BLaER1 treated with 17β-estradiol and CSF1 and Interleukin-3, amounts not matched to agents 10 nM and 100 nM (cell line): ENCODE measurements around the gene FAM9A.

Experiments used
- H3K27ac ChIP-seq, 11 experiments: shearing (Covaris generic); formaldehyde crosslinking; 2 replicates each; pipeline ENCODE4 v1.8.1; 2022
- H3K27me3 ChIP-seq, 11 experiments: shearing (Covaris generic); formaldehyde crosslinking; 2 replicates each; pipeline ENCODE4 v1.8.1; 2022
- H3K36me3 ChIP-seq, 11 experiments: shearing (Covaris generic); formaldehyde crosslinking; 2 replicates each; pipeline ENCODE4 v1.8.1; 2022
- H3K4me1 ChIP-seq, 10 experiments: shearing (Covaris generic); formaldehyde crosslinking; 2 replicates each; pipeline ENCODE4 v1.8.1; 2022
- H3K4me2 ChIP-seq, 11 experiments: shearing (Covaris generic); formaldehyde crosslinking; 2 replicates each; pipeline ENCODE4 v1.8.1; 2022
- H3K4me3 ChIP-seq, 10 experiments: shearing (Covaris generic); formaldehyde crosslinking; 2 replicates each; pipeline ENCODE4 v1.8.1; 2022
- H3K9ac ChIP-seq, 11 experiments: shearing (Covaris generic); formaldehyde crosslinking; 2 replicates each; pipeline ENCODE4 v1.8.1; 2022
- H3K9me3 ChIP-seq, 11 experiments: shearing (Covaris generic); formaldehyde crosslinking; replicated peaks in 1 of 11; 2 replicates each; pipeline ENCODE4 v1.8.1; 2022
- H4K20me1 ChIP-seq, 11 experiments: shearing (Covaris generic); formaldehyde crosslinking; 2 replicates each; pipeline ENCODE4 v1.8.1; 2022
- Cebpa-rat ChIP-seq, 11 experiments: shearing (Covaris generic); IDR thresholded peaks; 2 replicates each; pipeline ENCODE4 v1.8.1; 2022

Gene FAM9A

GRCh38 chrX:8844157-8844556 is 43.0 kb upstream of the FAM9A start:
- no peaks in the 10 kb centered on the region for H3K36me3 ChIP-seq
- TF ChIP-seq Cebpa-rat (IDR thresholded peaks at IDR 0.05): no peak

DNA sequence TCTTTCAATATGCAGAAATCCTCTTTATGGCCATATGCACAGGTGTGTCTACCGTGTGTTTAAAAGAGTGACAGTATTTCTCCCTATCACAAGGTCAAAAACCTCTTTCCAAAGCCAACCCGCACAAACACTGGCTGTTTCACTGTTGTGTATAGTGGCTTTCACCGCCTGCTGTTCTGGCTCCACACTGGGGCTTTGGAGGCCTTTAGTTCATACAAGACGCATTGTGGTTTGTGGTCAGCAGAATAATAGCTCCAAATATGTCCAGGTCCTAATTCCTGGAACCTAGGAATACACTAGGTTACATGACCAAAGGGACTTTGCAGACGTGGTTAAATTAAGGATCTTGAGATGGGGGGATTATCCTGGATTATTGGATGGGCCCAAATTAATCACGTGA is 40.7 kb upstream of the FAM9A start:
- Histone ChIP-seq H3K9me3 (no peaks in the 10 kb centered on the region), H3K36me3 (no peaks in the 10 kb centered on the region), H3K9ac (no peak overlapping the region), H3K27ac (no peak overlapping the region), H3K27me3 (no peaks in the 10 kb centered on the region), H3K4me1 (no peaks in the 10 kb centered on the region), H4K20me1 (no peaks in the 10 kb centered on the region), H3K4me2 (no peak overlapping the region), H3K4me3 (no peak overlapping the region)
- TF ChIP-seq Cebpa-rat (IDR thresholded peaks at IDR 0.05): no peak

More at GRCh38 chrX:8844157-8844556, 43.0 kb upstream of the FAM9A start:
- H3K27me3 ChIP-seq: no peaks in the 10 kb centered on the region
- no peaks in the 10 kb centered on the region for H3K9me3 ChIP-seq
- H3K27ac ChIP-seq: no peak overlapping the region
- H3K4me2 ChIP-seq: no peak overlapping the region
- H3K4me1 ChIP-seq: no peaks in the 10 kb centered on the region
- H3K9ac ChIP-seq: no peak overlapping the region
- H3K4me3 ChIP-seq: no peak overlapping the region
- no peaks in the 10 kb centered on the region for H4K20me1 ChIP-seq

DNA sequence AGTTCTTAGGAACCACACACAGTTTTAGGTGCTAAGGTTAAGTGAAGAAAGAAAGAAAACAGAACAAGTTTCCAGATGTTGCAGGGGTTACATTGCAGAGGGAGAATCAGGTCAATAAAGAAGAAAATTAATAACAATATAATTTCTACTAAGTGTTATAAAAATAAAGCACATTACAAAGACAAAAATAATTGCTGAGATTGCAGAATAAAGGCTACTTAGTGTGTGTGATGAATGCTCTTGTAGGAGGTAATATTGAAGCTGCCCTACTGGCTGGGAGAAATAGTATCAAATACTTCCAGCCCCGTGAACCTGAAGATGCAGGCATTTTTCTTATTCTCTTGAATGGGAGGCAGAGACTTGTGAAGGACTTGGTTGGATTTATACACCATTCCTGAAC is 33.2 kb upstream of the FAM9A start:
- no peak overlapping the region for H3K4me3 ChIP-seq
- H3K9ac ChIP-seq: no peak overlapping the region
- no peak overlapping the region for H3K4me2 ChIP-seq
- no peak overlapping the region for H3K27ac ChIP-seq
- H3K27me3 ChIP-seq: no peaks in the 10 kb centered on the region
- TF ChIP-seq Cebpa-rat (IDR thresholded peaks at IDR 0.05): no peak
- H4K20me1 ChIP-seq: no peaks in the 10 kb centered on the region; a peak in 1 of 22 replicates
- H3K9me3 ChIP-seq: no peaks in the 10 kb centered on the region
- no peaks in the 10 kb centered on the region for H3K4me1 ChIP-seq
- no peaks in the 10 kb centered on the region for H3K36me3 ChIP-seq

DNA sequence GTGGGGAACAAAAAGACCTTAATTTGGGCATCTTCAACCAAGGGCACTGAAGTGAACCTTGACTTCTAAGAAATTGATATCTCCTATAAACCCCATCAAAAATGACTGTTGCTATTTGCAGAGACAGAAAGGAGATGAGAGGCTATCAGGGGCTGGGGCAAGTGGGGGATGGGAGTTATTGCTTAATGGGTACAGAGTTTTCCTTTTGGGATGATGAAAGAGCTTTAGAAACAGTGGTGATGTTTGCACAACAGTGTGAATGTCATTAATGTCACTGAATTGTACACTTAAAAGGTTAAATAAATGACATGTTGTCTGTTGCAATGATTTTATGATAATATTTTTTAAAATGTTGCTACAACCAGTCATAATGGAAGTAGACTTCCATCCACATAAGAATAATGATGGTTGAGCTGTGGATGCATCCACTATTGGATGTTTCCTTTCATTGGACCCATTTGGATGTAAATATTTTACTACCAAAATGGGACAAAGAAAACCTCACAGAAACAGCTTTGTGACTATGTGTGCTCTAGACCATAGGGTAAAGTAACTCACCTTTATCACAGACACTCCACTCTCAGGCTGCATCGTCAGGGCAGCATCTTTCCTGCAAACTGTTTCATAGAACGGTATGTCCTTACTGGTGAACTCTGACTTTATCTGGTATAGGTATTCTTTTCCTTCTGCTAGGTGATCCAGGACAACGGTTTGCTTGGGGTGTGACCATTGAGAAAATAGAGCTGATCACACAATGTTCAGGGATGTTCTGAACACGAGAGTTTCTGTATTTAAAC is 31.6 kb upstream of the FAM9A start:
- no peak overlapping the region for H3K4me2 ChIP-seq
- no peaks in the 10 kb centered on the region for H3K27me3 ChIP-seq
- no peaks in the 10 kb centered on the region; a peak in 1 of 22 replicates for H4K20me1 ChIP-seq
- no peaks in the 10 kb centered on the region for H3K9me3 ChIP-seq
- H3K27ac ChIP-seq: no peak overlapping the region
- H3K4me1 ChIP-seq: no peaks in the 10 kb centered on the region
- TF ChIP-seq Cebpa-rat (IDR thresholded peaks at IDR 0.05): no peak
- H3K36me3 ChIP-seq: no peaks in the 10 kb centered on the region
- H3K4me3 ChIP-seq: no peak overlapping the region
- H3K9ac ChIP-seq: no peak overlapping the region

- no peak overlapping the region for H3K9ac ChIP-seq
- TF ChIP-seq Cebpa-rat (IDR thresholded peaks at IDR 0.05): no peak
- no peak overlapping the region for H3K4me2 ChIP-seq
- no peaks in the 10 kb centered on the region for H3K4me1 ChIP-seq
- no peaks in the 10 kb centered on the region for H3K9me3 ChIP-seq
- H3K36me3 ChIP-seq: no peaks in the 10 kb centered on the region
- H4K20me1 ChIP-seq: no peaks in the 10 kb centered on the region
- no peaks in the 10 kb centered on the region for H3K27me3 ChIP-seq
- H3K4me3 ChIP-seq: no peak overlapping the region
- no peak overlapping the region for H3K27ac ChIP-seq
These were observed 22.5 kb upstream of the FAM9A start for GRCh38 chrX:8823698-8824097.

DNA sequence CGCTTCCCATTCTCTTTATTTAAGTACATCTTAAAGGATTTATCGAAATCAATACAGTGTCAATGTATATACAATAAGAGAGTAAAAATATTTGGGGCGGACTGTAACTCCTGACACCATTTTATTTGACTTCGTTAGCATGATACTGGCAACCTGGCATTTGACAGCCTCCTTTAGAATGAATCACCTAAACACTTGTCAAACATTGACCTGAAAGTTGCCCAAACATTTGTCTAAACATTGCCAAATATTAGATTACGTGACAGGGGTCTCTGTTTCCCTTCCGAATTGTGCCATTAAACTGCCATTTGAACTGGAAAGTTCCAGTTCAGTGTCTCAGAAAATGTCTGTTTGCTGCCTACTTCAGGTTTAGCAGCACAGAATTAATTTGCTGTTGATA is 20.8 kb upstream of the FAM9A start:
- H4K20me1 ChIP-seq: no peaks in the 10 kb centered on the region
- H3K36me3 ChIP-seq: no peaks in the 10 kb centered on the region
- H3K27ac ChIP-seq: no peak overlapping the region
- no peak overlapping the region for H3K4me2 ChIP-seq
- H3K9ac ChIP-seq: no peak overlapping the region
- no peaks in the 10 kb centered on the region for H3K27me3 ChIP-seq
- no peaks in the 10 kb centered on the region for H3K9me3 ChIP-seq
- no peaks in the 10 kb centered on the region for H3K4me1 ChIP-seq
- no peak overlapping the region for H3K4me3 ChIP-seq
- no peak for TF ChIP-seq Cebpa-rat (IDR thresholded peaks at IDR 0.05)

DNA sequence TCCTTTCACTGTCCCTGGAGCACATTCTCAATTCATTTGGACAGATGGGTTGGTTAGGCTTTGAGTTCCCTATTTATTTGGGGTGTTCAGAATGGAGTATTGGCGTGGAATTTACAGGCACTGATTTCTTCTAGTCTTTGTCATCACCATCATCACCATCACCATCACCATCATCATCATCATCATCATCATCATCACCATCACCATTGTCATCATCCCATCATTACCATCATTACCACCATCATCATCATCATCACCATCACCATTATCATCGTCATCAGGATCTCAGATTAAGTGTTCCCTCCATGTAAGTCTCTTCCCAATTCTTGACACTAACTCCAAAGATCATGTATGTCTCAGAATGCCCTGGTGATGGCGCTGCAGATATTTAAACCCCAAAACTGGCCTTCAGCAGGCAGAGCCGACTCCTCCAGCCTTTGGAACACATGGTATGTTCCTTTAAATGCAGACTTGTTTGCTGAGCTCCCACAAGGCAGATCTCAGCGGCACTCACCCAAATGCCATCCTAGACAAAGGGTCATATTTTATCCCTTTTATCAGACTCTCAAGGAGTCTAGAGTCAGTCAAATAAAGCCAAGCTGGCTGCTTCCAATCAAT is 19.8 kb upstream of the FAM9A start:
- H4K20me1 ChIP-seq: no peaks in the 10 kb centered on the region
- no peak overlapping the region for H3K27ac ChIP-seq
- no peaks in the 10 kb centered on the region for H3K27me3 ChIP-seq
- H3K9ac ChIP-seq: no peak overlapping the region
- H3K36me3 ChIP-seq: no peaks in the 10 kb centered on the region
- H3K4me1 ChIP-seq: no peaks in the 10 kb centered on the region
- H3K4me3 ChIP-seq: no peak overlapping the region
- no peak overlapping the region for H3K4me2 ChIP-seq
- H3K9me3 ChIP-seq: no peaks in the 10 kb centered on the region
- no peak for TF ChIP-seq Cebpa-rat (IDR thresholded peaks at IDR 0.05)

- no peaks in the 10 kb centered on the region for H3K36me3 ChIP-seq
- H3K9me3 ChIP-seq: no peaks in the 10 kb centered on the region
- H3K4me3 ChIP-seq: no peak overlapping the region
- H3K4me1 ChIP-seq: no peaks in the 10 kb centered on the region
- no peaks in the 10 kb centered on the region for H4K20me1 ChIP-seq
- H3K27me3 ChIP-seq: no peaks in the 10 kb centered on the region
- no peak overlapping the region for H3K9ac ChIP-seq
- TF ChIP-seq Cebpa-rat (IDR thresholded peaks at IDR 0.05): no peak
- no peak overlapping the region for H3K4me2 ChIP-seq
- H3K27ac ChIP-seq: no peak overlapping the region
These were observed 14.4 kb upstream of the FAM9A start for GRCh38 chrX:8815460-8816065.

- no peak overlapping the region for H3K9ac ChIP-seq
- H3K4me1 ChIP-seq: no peaks in the 10 kb centered on the region
- no peak overlapping the region for H3K4me2 ChIP-seq
- no peaks in the 10 kb centered on the region for H4K20me1 ChIP-seq
- H3K9me3 ChIP-seq: no peaks in the 10 kb centered on the region
- no peaks in the 10 kb centered on the region for H3K36me3 ChIP-seq
- no peaks in the 10 kb centered on the region for H3K27me3 ChIP-seq
- no peak for TF ChIP-seq Cebpa-rat (IDR thresholded peaks at IDR 0.05)
- H3K27ac ChIP-seq: no peak overlapping the region
- H3K4me3 ChIP-seq: no peak overlapping the region
These were observed 11.9 kb upstream of the FAM9A start for GRCh38 chrX:8813036-8813435.

DNA sequence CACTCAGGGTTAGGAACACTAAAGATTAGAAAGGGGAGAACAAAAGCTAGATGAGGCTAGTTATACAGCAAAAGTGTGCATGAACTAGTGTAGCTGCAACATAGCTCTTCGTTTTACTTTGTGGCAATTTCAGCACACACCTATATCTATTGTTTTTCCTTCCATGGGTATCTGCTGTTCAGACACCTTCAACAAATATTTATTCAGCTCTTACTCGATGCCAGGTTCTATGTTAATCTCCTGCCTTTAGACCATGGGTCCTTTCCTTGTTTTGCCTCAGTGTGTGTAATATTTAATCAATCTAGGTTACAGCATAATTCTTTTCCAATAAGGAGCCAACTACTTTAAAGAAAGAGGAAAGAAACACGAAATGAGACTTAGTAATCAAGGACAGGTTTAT is 10.4 kb upstream of the FAM9A start:
- Histone ChIP-seq H3K36me3 (no peaks in the 10 kb centered on the region), H3K4me1 (no peaks in the 10 kb centered on the region), H3K27ac (no peak overlapping the region), H3K27me3 (no peaks in the 10 kb centered on the region), H3K4me3 (no peak overlapping the region), H4K20me1 (no peaks in the 10 kb centered on the region), H3K9ac (no peak overlapping the region), H3K9me3 (no peaks in the 10 kb centered on the region), H3K4me2 (no peak overlapping the region)
- TF ChIP-seq Cebpa-rat (IDR thresholded peaks at IDR 0.05): no peak
